HG02642 (cell line): ENCODE results near the gene SPIN2B.
"Not testable (repeated sequence)": the region's sequence is repeated elsewhere in the genome, so short reads cannot be mapped to it uniquely, and the experiment has no call there.

Source experiments
- ATAC-seq: cut with Tn5 transposase; IDR thresholded peaks from one replicate; pipeline ENCODE4 v1.9.1; 2021; ENCODE audit warnings: mild to moderate bottlenecking; ENCODE audit not compliant: unreplicated experiment, poor library complexity

Gene SPIN2B

GRCh38 chrX:57121162-57121755, at the start of gene SPIN2B:
TSS of gene SPIN2B (minus strand) at chrX:57121548.
- peak; percentile 100 for ATAC-seq

- no peak for ATAC-seq
These were observed 35.2 kb upstream of the SPIN2B start for GRCh38 chrX:57156397-57157049.

- no peak for ATAC-seq
These were observed 33.8 kb upstream of the SPIN2B start for GRCh38 chrX:57155171-57155570.

- not testable (repeated sequence) for ATAC-seq
These were observed 30.9 kb upstream of the SPIN2B start for GRCh38 chrX:57152222-57152621.

GRCh38 chrX:57138674-57139073, 17.3 kb upstream of the SPIN2B start:
- no peak for ATAC-seq

- no peak for ATAC-seq
These were observed 16.2 kb upstream of the SPIN2B start for GRCh38 chrX:57137501-57137900.

- ATAC-seq = not testable (repeated sequence)
These were observed 15.7 kb upstream of the SPIN2B start, which contains the start of gene SPIN2A for GRCh38 chrX:57137073-57137472. TSS of gene SPIN2A (minus strand) at chrX:57137397. CDS start at chrX:57136597, 800 bp downstream.

- not testable (repeated sequence) for ATAC-seq
These were observed 15.2 kb upstream of the SPIN2B start for GRCh38 chrX:57136589-57136988.

GRCh38 chrX:57135287-57135686, 13.9 kb upstream of the SPIN2B start:
- no peak for ATAC-seq

GRCh38 chrX:57134702-57135101, 13.4 kb upstream of the SPIN2B start:
- ATAC-seq = no peak

GRCh38 chrX:57133706-57134105, 12.4 kb upstream of the SPIN2B start:
- no peak for ATAC-seq

GRCh38 chrX:57133284-57133683, 11.9 kb upstream of the SPIN2B start:
- ATAC-seq = not testable (repeated sequence)

GRCh38 chrX:57132046-57132445, 10.7 kb upstream of the SPIN2B start:
- no peak for ATAC-seq

- ATAC-seq = no peak
These were observed 468 bp upstream of the SPIN2B start for GRCh38 chrX:57121816-57122215.

GRCh38 chrX:57120619-57121161, 658 bp downstream of the SPIN2B start:
- not testable (repeated sequence) for ATAC-seq

GRCh38 chrX:57119416-57119815, 1.9 kb downstream of the SPIN2B start:
- no peak for ATAC-seq

GRCh38 chrX:57117566-57117965, 3.8 kb downstream of the SPIN2B start:
- ATAC-seq = not testable (repeated sequence)

GRCh38 chrX:57104921-57105398, 16.4 kb downstream of the SPIN2B start:
- no peak for ATAC-seq

- ATAC-seq = no peak
These were observed 16.9 kb downstream of the SPIN2B start for GRCh38 chrX:57104406-57104805.

- no peak for ATAC-seq
These were observed 17.9 kb downstream of the SPIN2B start for GRCh38 chrX:57103489-57103888.

GRCh38 chrX:57102918-57103317, 18.4 kb downstream of the SPIN2B start:
- ATAC-seq = not testable (repeated sequence)

GRCh38 chrX:57083143-57083542, 38.2 kb downstream of the SPIN2B start:
- ATAC-seq = no peak
